Transverse colon (tissue), 4 donors: ENCODE data around the gene DYRK3. TPM values are rescaled to one million over a fixed set of nuclear protein-coding genes. Genes with fewer than 3 reads are reported as not detected.
A peak's percentile ranks its signal among the peaks of the same experiment; 100 is the strongest.

ENCODE experiments used
- DNase-seq: peaks from one replicate; pipeline ENCODE4 v3.0.0-alpha.2; 2019
- H3K27ac ChIP-seq, 4 donors: fragments of 200-600 bp; sonication (generic); 2 replicates each; pipeline ENCODE4 v1.5.1; 2016 to 2018; ENCODE audit warnings: inconsistent platforms in 4 of 4
- H3K27me3 ChIP-seq: fragments of 200-600 bp; sonication (generic); 2 replicates; pipeline ENCODE4 v1.5.1; 2017; ENCODE audit warnings: inconsistent platforms
- H3K36me3 ChIP-seq, 4 donors: fragments of 200-600 bp; sonication (generic); 2 replicates each; pipeline ENCODE4 v1.5.1; 2017 to 2019; ENCODE audit warnings: inconsistent platforms in 4 of 4
- H3K4me1 ChIP-seq, 4 donors: fragments of 200-600 bp; sonication (generic); 2 replicates each; pipeline ENCODE4 v1.5.1; 2017 to 2020; ENCODE audit warnings: inconsistent platforms in 4 of 4
- H3K4me3 ChIP-seq, 4 donors: fragments of 200-600 bp; sonication (generic); 1 replicate in 1 of 4; 2 replicates in 3 of 4; pipeline versions ENCODE4 v1.5.1 to v1.6.1; 2017 to 2019; ENCODE audit warnings: inconsistent platforms in 4 of 4
- H3K9me3 ChIP-seq, 2 donors: fragments of 200-600 bp; sonication (generic); 2 replicates each; pipeline ENCODE4 v1.5.1; 2017 to 2019; ENCODE audit warnings: inconsistent platforms in 2 of 2
- EP300 ChIP-seq: sonication (generic); formaldehyde crosslinking; IDR thresholded peaks from one replicate; pipeline ENCODE4 v1.6.1; 2017; ENCODE audit warnings: antibody characterized with exemption, low read depth
- POLR2A ChIP-seq: fragments of 450-650 bp; IDR thresholded peaks from one replicate; pipeline ENCODE4 v1.6.1; 2016; ENCODE audit warnings: antibody characterized with exemption, mild to moderate bottlenecking, moderate library complexity
- POLR2AphosphoS5 ChIP-seq, 3 donors: sonication (generic); formaldehyde crosslinking; IDR thresholded peaks; one replicate each; pipeline ENCODE4 v1.6.1; 2016; ENCODE audit warnings: antibody characterized with exemption in 3 of 3
- WGBS, 2 donors: methylation state at CpG; one replicate each; pipeline ENCODE4 v1.1.5; 2018; ENCODE audit warnings: low coverage in 1 of 2; 5-methylcytosine and 5-hydroxymethylcytosine counted together
- in situ Hi-C, 4 donors: fragments of 200-750 bp; cut with MboI; loops; one replicate each; pipeline versions ENCODE4 v1.15.0 to v1.15.1; 2017; ENCODE audit warnings: low sequenced_read_pairs in 3 of 4, low pct_ligation_motif_present in 1 of 4, low pct_unique_long_range_greater_than_20kb in 1 of 4
- intact Hi-C: fragments of 100-400 bp; cut with DNase I; formaldehyde crosslinking; loops from one replicate; pipeline ENCODE4 v1.15.1; 2023; ENCODE audit warnings: low total_unique reads
- total RNA-seq, 4 donors: library from RNA; depleted of rRNA; stranded (reverse); fragments of >200 nt; gene quantifications; one replicate each; pipeline ENCODE4 v1.1.0, GENCODE V29; 2016
- TF ChIP-seq, protein P1 (sequence below), 5 experiments: fragments of 200-600 bp in 3 of 5; fragments of 450-650 bp in 2 of 5; sonication (generic) in 3 of 5; IDR thresholded peaks; 1 replicate in 2 of 5; 2 replicates in 3 of 5; pipeline ENCODE4 v1.5.1; 2016 to 2017; ENCODE audit warnings: antibody characterized with exemption in 5 of 5, inconsistent platforms in 3 of 5, mild to moderate bottlenecking in 2 of 5, moderate library complexity in 1 of 5

DYRK3 gene
- total RNA-seq, 4 donors from 2014 or later: 1.6 to 3.2 TPM; not detected in 2

DNA sequence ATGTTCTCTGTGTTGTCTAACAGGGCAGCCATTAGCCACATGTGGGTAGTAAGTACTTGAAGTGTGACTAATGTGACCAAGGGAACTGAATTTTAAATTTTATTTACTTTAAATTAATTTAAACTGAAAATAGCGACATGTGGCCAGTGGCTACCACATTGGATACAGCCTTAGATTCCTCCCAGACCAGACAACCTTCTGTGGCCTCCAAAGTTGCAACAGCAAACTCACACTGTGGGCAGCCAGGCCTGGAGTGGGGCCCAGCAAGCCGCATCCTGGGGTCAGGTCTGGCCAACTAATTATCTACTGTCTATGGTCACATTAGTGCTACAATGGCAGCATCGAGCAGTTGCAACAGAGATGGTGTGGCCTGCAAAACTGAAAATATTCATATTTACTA is 34.8 kb upstream of the DYRK3 start:
- H3K4me1 ChIP-seq: no peaks in the 10 kb centered on the region
- in situ Hi-C loops: no loop called here
- DNase-seq: no peak
- no peak overlapping the region for H3K27ac ChIP-seq
- no peak overlapping the region for H3K4me3 ChIP-seq
- peaks cover 0 to 62% (median 22%) of the 10 kb centered on the region in 4 donors for H3K36me3 ChIP-seq
- intact Hi-C loops: no loop called here
- no peaks in the 10 kb centered on the region for H3K9me3 ChIP-seq
- whole genome bisulfite sequencing, 2 donors: 93 to 96% methylated on average over 3 of the region's 3 CpGs
- TF ChIP-seq EP300 (no peak), POLR2A (no peak), POLR2AphosphoS5 (IDR thresholded peaks at IDR 0.05) (no peak)
- TF ChIP-seq, protein P1, sequence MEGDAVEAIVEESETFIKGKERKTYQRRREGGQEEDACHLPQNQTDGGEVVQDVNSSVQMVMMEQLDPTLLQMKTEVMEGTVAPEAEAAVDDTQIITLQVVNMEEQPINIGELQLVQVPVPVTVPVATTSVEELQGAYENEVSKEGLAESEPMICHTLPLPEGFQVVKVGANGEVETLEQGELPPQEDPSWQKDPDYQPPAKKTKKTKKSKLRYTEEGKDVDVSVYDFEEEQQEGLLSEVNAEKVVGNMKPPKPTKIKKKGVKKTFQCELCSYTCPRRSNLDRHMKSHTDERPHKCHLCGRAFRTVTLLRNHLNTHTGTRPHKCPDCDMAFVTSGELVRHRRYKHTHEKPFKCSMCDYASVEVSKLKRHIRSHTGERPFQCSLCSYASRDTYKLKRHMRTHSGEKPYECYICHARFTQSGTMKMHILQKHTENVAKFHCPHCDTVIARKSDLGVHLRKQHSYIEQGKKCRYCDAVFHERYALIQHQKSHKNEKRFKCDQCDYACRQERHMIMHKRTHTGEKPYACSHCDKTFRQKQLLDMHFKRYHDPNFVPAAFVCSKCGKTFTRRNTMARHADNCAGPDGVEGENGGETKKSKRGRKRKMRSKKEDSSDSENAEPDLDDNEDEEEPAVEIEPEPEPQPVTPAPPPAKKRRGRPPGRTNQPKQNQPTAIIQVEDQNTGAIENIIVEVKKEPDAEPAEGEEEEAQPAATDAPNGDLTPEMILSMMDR (IDR thresholded peaks at IDR 0.05): no peak
- H3K27me3 ChIP-seq: no peaks in the 10 kb centered on the region

DNA sequence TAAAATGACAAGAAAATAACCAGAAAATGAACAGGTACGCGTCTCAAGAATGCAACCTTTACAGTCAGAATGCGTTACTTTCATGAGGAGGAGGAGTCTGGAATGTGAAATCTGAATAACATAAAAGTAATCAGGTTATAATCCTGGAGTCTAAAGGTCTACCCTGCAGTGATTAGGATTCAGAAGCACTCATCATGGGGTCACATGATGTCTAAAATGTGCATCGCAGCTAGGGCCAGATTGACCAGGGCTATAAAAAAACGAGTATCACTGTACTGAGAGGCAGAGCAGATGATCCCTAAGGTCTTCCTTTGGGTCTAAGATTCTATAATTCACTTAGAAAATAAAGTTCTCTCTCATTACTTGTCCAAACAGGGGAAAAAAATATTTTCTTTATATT is 30.5 kb upstream of the DYRK3 start:
- Histone ChIP-seq H3K27me3 (no peaks in the 10 kb centered on the region), H3K4me3 (no peak overlapping the region), H3K9me3 (no peaks in the 10 kb centered on the region), H3K27ac (no peak overlapping the region), H3K36me3 (peaks cover 0 to 55% (median 15%) of the 10 kb centered on the region in 4 donors), H3K4me1 (no peaks in the 10 kb centered on the region)
- intact Hi-C loops (no loop called here), in situ Hi-C loops (no loop called here)
- TF ChIP-seq EP300: no peak
- no peak for TF ChIP-seq POLR2A
- TF ChIP-seq, protein P1 (IDR thresholded peaks at IDR 0.05): no peak
- TF ChIP-seq POLR2AphosphoS5 (IDR thresholded peaks at IDR 0.05): no peak
- DNase-seq: no peak
- WGBS, 2 donors: 87 to 91% methylated on average over 5 of the region's 5 CpGs

DNA sequence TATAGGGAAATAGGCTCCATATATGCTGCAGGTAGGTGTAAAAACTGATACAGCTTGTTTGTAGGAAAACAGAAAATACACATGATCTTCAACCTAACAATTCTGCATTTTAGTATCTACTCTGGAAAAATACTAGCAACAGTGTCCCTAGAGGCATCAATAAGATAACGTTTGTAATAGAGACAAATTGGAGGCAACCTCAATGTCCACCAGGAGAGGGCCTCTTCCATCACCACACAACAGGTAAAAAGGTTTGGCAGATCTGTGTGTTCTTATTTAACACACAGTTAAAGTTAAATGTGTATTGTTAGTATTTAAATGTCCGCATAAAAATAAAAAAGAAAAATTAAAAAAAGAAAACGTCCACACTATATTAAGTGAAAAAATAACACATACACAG is 28.5 kb upstream of the DYRK3 start:
- Histone ChIP-seq H3K36me3 (peaks cover 0 to 50% (median 11%) of the 10 kb centered on the region in 4 donors), H3K4me3 (no peak overlapping the region), H3K9me3 (no peaks in the 10 kb centered on the region), H3K4me1 (peaks cover 7 to 10% (median 8%) of the 10 kb centered on the region in 4 donors), H3K27ac (no peak overlapping the region), H3K27me3 (no peaks in the 10 kb centered on the region)
- in situ Hi-C loops: no loop called here
- 58% methylated on average over 3 of the region's 3 CpGs for WGBS, 2 donors
- DNase-seq: no peak
- intact Hi-C loops: no loop called here
- TF ChIP-seq, protein P1 (IDR thresholded peaks at IDR 0.05): peak in 4 of 5 experiments; percentile 17 to 40 (median 23)
- TF ChIP-seq EP300: no peak
- no peak for TF ChIP-seq POLR2AphosphoS5 (IDR thresholded peaks at IDR 0.05)

DNA sequence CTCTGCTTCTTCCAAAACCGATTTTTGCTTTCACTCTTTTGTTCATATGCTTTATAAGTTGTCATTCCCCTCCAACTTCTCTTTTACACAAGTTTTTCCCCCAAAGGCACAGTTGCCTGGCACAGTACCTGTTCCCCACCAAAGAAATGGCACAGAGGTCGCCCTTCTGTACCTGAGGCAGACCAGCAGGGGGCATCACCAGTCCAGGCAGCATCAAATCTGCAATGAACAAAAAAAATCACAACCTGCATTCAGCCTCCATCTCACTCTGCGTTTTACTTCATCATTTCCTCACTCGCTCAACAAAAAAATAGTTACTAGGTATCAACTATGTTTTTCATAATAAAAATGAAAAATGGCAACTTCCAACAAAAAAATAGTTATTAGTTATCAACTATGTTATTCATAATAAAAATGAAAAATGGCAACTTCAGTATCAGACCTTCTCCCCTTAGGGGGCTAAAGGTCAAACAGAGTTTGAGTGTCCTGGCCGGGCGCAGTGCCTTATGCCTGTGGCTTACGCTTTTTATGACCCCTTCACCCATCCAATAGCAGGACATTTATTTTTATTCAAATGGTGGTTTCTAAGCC is 27.1 kb upstream of the DYRK3 start:
- H3K9me3 ChIP-seq: no peaks in the 10 kb centered on the region
- H3K36me3 ChIP-seq: peaks cover 0 to 37% (median 6%) of the 10 kb centered on the region in 4 donors
- DNase-seq: peak; percentile 34
- no peak overlapping the region for H3K27ac ChIP-seq
- intact Hi-C loops: no loop called here
- TF ChIP-seq, protein P1 (IDR thresholded peaks at IDR 0.05): peak; percentile 57 to 74 (median 63)
- no peak for TF ChIP-seq POLR2AphosphoS5 (IDR thresholded peaks at IDR 0.05)
- H3K27me3 ChIP-seq: no peaks in the 10 kb centered on the region
- WGBS, 2 donors: 59 to 62% methylated on average over 7 of the region's 7 CpGs
- peaks cover 7 to 12% (median 9%) of the 10 kb centered on the region in 4 donors for H3K4me1 ChIP-seq
- in situ Hi-C loops: no loop called here
- no peak overlapping the region for H3K4me3 ChIP-seq
